Esophagus muscularis mucosa (tissue), 3 donors: ENCODE data around the gene LRP3.

Source experiments
- CTCF ChIP-seq, 3 experiments: fragments of 200-600 bp in 2 of 3; fragments of 450-650 bp in 1 of 3; sonication (generic) in 2 of 3; IDR thresholded peaks; one replicate each; pipeline ENCODE4 v1.5.1; 2017 to 2019; ENCODE audit warnings: antibody characterized with exemption in 3 of 3, mild to moderate bottlenecking in 2 of 3, moderate library complexity in 1 of 3
- POLR2A ChIP-seq: fragments of 450-650 bp; IDR thresholded peaks from one replicate; pipeline ENCODE4 v1.6.1; 2017; ENCODE audit warnings: antibody characterized with exemption, moderate library complexity, mild to moderate bottlenecking, low read depth
- POLR2AphosphoS5 ChIP-seq, 2 donors: sonication (generic); formaldehyde crosslinking; IDR thresholded peaks; one replicate each; pipeline ENCODE4 v1.6.1; 2017; ENCODE audit warnings: antibody characterized with exemption in 2 of 2

- TF ChIP-seq CTCF (IDR thresholded peaks at IDR 0.05) (no peak), POLR2AphosphoS5 (IDR thresholded peaks at IDR 0.05) (no peak), POLR2A (no peak)
Observed at GRCh38 chr19:33255781-33256180, 61.7 kb downstream of the LRP3 start.
